DOHH2 (cell line): ENCODE measurements around the gene SDF2.

ENCODE experiments used
- H3F3A ChIP-seq: fragments of 200-600 bp; sonication (generic), shearing (Covaris generic); 2 replicates; pipeline ENCODE4 v1.6.0; 2016; ENCODE audit warnings: antibody characterized with exemption, mild to moderate bottlenecking; ENCODE audit not compliant: control insufficient read depth, insufficient read depth
- H3K27ac ChIP-seq: fragments of 200-600 bp; sonication (generic); 2 replicates; pipeline ENCODE4 v1.5.1; 2014; ENCODE audit warnings: low read depth, mild to moderate bottlenecking, low read length, moderate library complexity
- H3K27me3 ChIP-seq: fragments of 200-600 bp; sonication (generic); 2 replicates; pipeline ENCODE4 v1.6.1; 2014; ENCODE audit warnings: mild to moderate bottlenecking, low read length, mixed read lengths; ENCODE audit not compliant: control insufficient read depth
- H3K36me3 ChIP-seq: fragments of 200-600 bp; sonication (generic); 2 replicates; pipeline ENCODE4 v1.6.1; 2014; ENCODE audit warnings: mild to moderate bottlenecking, low read length, moderate library complexity, mixed read lengths; ENCODE audit not compliant: control insufficient read depth
- H3K4me1 ChIP-seq: fragments of 200-600 bp; sonication (generic); 2 replicates; pipeline ENCODE4 v1.6.1; 2014; ENCODE audit warnings: mild to moderate bottlenecking, low read length, mixed read lengths; ENCODE audit not compliant: control insufficient read depth
- H3K4me2 ChIP-seq: fragments of 200-600 bp; sonication (generic); 2 replicates; pipeline ENCODE4 v1.6.0; 2014; ENCODE audit warnings: mild to moderate bottlenecking, low read length, moderate library complexity
- H3K4me3 ChIP-seq: fragments of 200-600 bp; sonication (generic); 2 replicates; pipeline ENCODE4 v1.5.1; 2014; ENCODE audit warnings: mild to moderate bottlenecking, low read length, mixed read lengths
- H3K79me2 ChIP-seq: fragments of 200-600 bp; sonication (generic); 2 replicates; pipeline ENCODE4 v1.6.1; 2014; ENCODE audit warnings: mild to moderate bottlenecking, low read length, mixed read lengths; ENCODE audit not compliant: control insufficient read depth
- H3K9me2 ChIP-seq: fragments of 200-600 bp; sonication (generic); replicated peaks from 2 replicates; pipeline ENCODE4 v1.6.1; 2014; ENCODE audit warnings: mild to moderate bottlenecking, low read length, mixed read lengths; ENCODE audit not compliant: control insufficient read depth
- H3K9me3 ChIP-seq: fragments of 200-600 bp; sonication (generic); 2 replicates; pipeline ENCODE4 v1.6.1; 2014; ENCODE audit warnings: antibody characterized with exemption, low read length, mixed read lengths; ENCODE audit not compliant: control insufficient read depth, insufficient read depth
- H4K20me1 ChIP-seq: fragments of 200-600 bp; sonication (generic); 2 replicates; pipeline ENCODE4 v1.6.0; 2014; ENCODE audit warnings: low read depth, mild to moderate bottlenecking, antibody characterized with exemption, low read length, moderate library complexity; ENCODE audit not compliant: control insufficient read depth, insufficient read depth
- EZH2phosphoT487 ChIP-seq: fragments of 200-600 bp; sonication (generic); IDR thresholded peaks from 2 replicates; pipeline ENCODE4 v1.6.1; 2017; ENCODE audit warnings: borderline replicate concordance, mild to moderate bottlenecking, antibody characterized with exemption, low read length, moderate library complexity, mixed read lengths
- TF ChIP-seq, protein P1 (sequence below): fragments of 200-600 bp; sonication (generic); IDR thresholded peaks from one replicate; pipeline ENCODE4 v1.5.1; 2014; ENCODE audit warnings: antibody characterized with exemption, mild to moderate bottlenecking, low read depth, low read length; ENCODE audit not compliant: poor library complexity, severe bottlenecking

The SDF2 gene

DNA sequence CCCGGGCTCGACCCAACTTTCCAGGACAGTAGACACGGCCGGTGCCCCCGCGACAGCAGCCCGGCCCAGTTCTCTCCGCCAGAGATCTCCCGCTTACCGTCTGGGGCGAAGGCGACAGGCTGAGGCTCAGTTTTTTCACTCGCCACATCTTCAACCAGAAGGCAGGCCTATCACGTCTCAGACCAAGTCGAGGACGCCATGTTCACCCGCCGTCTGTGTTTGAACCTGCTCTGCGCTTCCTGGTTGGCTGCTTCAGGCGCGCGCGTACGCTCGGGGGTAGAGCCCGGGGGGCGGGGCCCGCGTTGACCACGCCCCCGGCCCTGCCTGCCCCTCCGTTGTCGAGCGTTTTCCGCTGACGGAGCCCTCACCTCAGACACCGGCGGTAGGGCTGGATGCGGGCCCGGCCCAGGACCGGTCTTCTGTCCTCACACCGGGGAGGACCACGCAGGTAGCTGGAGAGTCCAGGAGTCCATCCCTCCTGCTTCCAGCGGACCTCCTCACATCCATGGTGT, 62.9 kb downstream of the SDF2 start, which contains the start of gene SPAG5:
Gene SPAG5, minus strand, starts transcription at position 227 of the 512 bp plus-strand sequence. Its CDS starts 79 bp downstream, at position 148.
- H3K36me3 ChIP-seq = peaks cover 32% of the 10 kb centered on the region
- no peaks in the 10 kb centered on the region for H3K27me3 ChIP-seq
- H3K4me3 ChIP-seq = peak within 1 kb of the TSS; percentile 100
- no peak for TF ChIP-seq EZH2phosphoT487
- TF ChIP-seq, protein P1, sequence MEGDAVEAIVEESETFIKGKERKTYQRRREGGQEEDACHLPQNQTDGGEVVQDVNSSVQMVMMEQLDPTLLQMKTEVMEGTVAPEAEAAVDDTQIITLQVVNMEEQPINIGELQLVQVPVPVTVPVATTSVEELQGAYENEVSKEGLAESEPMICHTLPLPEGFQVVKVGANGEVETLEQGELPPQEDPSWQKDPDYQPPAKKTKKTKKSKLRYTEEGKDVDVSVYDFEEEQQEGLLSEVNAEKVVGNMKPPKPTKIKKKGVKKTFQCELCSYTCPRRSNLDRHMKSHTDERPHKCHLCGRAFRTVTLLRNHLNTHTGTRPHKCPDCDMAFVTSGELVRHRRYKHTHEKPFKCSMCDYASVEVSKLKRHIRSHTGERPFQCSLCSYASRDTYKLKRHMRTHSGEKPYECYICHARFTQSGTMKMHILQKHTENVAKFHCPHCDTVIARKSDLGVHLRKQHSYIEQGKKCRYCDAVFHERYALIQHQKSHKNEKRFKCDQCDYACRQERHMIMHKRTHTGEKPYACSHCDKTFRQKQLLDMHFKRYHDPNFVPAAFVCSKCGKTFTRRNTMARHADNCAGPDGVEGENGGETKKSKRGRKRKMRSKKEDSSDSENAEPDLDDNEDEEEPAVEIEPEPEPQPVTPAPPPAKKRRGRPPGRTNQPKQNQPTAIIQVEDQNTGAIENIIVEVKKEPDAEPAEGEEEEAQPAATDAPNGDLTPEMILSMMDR = no peak
- peaks cover 42% of the 10 kb centered on the region for H3K79me2 ChIP-seq
- H3K4me1 ChIP-seq = peaks cover 24% of the 10 kb centered on the region
- no peaks in the 10 kb centered on the region for H3K9me2 ChIP-seq
- no peaks in the 10 kb centered on the region for H3K9me3 ChIP-seq
- peak within 1 kb of the TSS; percentile 89 for H3K4me2 ChIP-seq
- H3K27ac ChIP-seq = peak within 1 kb of the TSS; percentile 78
- H4K20me1 ChIP-seq = no peaks in the 10 kb centered on the region
- peaks cover 15% of the 10 kb centered on the region for H3F3A ChIP-seq

DNA sequence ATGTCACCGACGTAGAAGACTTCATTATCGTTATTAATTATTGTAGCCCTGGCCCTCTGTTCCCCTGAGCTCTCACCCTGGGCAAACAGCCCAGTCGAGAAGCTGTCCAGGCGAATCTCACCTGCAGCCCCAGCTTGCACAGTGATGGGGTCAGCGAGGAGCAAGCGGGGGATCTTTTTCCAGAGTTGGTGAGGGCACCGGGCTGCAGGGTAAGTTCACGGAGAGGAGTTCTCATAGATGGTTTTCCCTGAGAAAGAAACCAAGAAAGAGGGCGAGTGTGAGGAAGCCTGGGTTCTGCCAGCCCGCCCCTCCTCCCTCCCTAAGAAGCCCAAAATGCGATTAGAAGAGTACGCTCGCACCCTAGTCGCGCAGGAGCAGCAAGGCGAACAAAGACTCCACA, 63.3 kb downstream of the SDF2 start:
- H3K9me3 ChIP-seq = no peaks in the 10 kb centered on the region
- peaks cover 24% of the 10 kb centered on the region for H3K4me1 ChIP-seq
- H4K20me1 ChIP-seq = no peaks in the 10 kb centered on the region
- peaks cover 43% of the 10 kb centered on the region for H3K79me2 ChIP-seq
- H3K36me3 ChIP-seq = peaks cover 34% of the 10 kb centered on the region
- no peaks in the 10 kb centered on the region for H3K9me2 ChIP-seq
- H3K27me3 ChIP-seq = no peaks in the 10 kb centered on the region
- no peak for TF ChIP-seq EZH2phosphoT487
- TF ChIP-seq, protein P1 = no peak
- H3F3A ChIP-seq = peaks cover 15% of the 10 kb centered on the region
- H3K4me3 ChIP-seq = peak overlapping the region; percentile 100
- H3K27ac ChIP-seq = peak overlapping the region; percentile 78
- H3K4me2 ChIP-seq = peak overlapping the region; percentile 89
